Stimulated activated CD4-positive, alpha-beta T cell treated with anti-CD3 and anti-CD28 coated beads, Interleukin-4, amount 100 ng/mL, for 4 hours (primary cell): ENCODE results near the gene FAM193A.
A peak's percentile ranks its signal among the peaks of the same experiment; 100 is the strongest.
"Not testable (repeated sequence)": the region's sequence is repeated elsewhere in the genome, so short reads cannot be mapped to it uniquely, and the experiment has no call there.

ENCODE experiments used
- DNase-seq, 2 experiments: peaks; one replicate each; pipeline ENCODE4 v3.0.0-alpha.2; 2020

The FAM193A gene

DNA sequence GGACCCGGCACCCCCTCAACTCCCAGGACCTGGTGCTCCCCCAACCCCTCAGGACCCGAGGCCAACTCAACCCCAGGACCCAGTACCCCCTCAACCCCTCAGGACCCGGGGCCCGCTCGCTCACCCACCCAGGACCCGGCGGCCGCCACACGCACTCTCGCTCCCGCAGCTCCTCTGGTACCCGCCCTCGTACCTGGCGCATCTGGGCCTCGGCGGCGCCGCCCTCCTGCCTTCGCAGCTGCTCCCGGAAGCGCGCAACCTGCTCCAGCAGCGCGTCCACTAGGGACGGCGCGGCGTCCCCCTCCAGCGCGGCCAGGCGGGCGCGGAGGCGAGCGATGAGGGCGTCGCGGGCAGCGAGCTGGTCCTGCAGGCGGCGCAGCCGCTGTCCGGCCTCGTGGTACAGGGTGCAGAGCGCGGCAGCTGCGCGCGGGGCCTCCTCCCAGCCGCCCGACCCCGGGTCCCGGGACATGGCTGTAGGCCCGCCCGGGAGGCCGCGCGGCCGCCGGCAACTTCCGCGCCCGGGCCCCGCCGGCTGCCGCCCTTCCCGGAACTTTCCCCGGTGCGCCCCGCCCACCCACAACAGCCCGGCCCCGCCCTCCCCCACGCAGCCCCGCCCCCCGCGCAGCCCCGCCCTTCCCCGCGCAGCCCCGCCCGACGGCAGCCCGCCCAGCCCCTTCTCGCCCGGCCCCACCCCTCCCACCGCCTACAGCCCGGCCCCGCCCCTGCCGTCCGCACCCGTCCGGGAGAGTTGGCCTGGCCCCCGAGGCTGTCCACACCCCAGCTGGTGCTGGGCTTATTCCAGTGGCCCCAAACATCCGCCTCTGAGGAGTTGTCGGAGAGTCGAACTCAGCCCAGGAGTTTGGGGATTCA is 219.6 kb downstream of the FAM193A start, which contains the start of gene TNIP2:
TNIP2 (minus strand) TSS at position 516 of the 870 bp plus-strand sequence; CDS start at position 469, 47 bp downstream.
- peak; percentile 69 to 81 for DNase-seq

DNA sequence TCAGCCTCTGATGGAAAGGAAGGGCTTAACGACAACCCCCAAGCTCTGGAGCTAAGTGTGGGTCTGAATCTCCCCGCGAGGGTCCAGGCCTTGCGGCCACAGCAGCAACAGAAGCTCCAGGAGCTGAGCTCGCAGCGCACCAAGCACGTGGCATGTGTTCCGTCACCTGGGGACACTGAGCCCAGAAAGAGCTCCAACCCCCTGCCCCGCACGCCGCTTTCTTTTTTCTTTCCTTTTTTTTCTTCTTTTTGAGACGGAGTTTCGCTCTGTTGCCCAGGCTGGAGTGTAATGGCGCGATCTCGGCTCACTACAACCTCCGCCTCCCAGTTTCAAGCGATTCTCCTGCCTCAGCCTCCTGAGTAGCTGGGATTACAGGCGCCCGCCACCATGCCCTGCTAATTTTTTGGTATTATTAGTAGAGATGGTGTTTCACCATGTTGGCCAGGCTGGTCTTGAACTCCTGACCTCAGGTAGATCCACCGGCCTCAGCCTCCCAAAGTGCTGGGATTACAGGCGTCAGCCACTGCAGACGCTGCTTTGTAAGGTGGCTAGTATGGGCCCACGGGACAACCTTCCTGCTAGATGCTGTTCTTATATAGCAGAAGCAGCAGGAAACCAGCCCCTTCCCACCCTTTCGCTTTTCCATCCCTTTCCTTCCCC is 220.4 kb downstream of the FAM193A start:
- no peak for DNase-seq

DNA sequence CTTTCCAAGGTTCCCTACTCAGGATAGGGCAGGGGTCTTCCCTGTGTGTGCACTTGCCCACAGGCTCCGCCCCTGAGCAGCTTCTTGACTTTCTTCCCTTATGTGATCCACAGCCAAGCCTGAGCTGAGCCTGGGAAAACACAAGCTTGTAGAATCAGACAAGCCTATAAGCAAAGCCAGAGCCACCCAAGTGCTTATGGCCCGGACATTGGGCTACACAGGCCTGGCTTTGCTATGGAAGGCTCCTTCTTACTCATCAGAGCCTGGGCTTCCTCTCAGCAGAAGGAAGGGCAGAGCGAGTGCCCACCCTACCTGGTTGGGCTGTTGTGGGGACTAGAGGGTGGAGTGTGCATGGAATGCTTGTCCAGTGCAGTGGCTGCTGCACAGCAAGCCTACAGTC is 221.0 kb downstream of the FAM193A start:
- DNase-seq: no peak

DNA sequence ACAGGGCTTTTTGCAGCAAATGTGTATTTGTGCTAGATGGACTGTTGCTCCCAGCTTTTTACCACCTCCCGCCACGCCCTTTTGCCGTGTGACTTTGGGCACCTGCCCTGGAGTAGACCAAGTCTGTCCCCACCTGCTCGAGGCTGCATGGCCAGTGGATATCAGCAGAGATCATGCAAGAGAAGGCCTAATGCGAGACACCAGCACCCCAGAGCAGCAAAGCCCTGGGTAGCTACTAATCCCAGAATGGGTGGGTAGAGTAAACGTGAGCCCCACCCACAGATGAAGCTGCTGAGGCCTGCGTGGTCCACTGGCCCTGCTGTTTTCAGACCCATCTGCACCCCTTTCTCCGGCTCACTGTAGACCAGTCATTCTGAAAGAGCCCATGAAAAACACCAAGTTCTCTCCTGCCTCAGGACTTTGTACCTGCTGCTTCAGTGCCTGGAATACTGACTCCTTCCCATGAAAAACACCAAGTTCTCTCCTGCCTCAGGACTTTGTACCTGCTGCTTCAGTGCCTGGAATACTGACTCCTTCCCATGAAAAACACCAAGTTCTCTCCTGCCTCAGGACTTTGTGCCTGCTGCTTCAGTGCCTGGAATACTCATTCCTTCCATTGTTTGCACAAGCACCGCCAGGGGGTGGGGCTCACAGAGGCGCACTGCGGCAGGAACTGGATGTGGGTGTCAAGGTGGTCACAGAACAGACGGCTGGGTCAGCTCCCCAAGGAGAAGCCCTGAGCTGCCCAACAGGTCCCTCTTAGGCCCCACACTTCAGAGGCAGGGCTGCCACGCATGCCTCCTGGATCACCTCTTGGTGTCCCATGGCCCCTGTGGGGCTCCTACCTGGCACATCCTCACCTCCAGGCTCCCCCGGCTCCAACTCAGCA is 224.8 kb downstream of the FAM193A start:
- DNase-seq: no peak

DNA sequence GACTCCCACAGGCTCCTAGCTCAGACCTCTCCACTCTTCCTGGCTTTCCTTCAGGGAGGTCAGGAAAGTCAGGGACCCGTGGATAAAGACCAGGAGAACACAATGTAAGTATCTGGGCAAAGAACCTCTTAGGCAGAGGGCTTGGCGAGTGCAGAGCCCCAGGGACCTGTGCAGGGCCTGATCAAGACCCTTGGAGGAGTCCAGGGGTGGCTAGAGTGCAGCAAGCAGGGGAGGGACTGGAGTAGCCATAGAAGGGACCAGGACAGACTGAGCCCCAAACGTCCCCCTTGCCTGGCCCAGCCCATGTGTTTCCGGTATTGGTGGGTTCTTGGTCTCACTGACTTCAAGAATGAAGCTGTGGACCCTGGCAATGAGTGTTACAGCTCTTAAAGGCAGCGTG is 225.6 kb downstream of the FAM193A start:
- no peak for DNase-seq

DNA sequence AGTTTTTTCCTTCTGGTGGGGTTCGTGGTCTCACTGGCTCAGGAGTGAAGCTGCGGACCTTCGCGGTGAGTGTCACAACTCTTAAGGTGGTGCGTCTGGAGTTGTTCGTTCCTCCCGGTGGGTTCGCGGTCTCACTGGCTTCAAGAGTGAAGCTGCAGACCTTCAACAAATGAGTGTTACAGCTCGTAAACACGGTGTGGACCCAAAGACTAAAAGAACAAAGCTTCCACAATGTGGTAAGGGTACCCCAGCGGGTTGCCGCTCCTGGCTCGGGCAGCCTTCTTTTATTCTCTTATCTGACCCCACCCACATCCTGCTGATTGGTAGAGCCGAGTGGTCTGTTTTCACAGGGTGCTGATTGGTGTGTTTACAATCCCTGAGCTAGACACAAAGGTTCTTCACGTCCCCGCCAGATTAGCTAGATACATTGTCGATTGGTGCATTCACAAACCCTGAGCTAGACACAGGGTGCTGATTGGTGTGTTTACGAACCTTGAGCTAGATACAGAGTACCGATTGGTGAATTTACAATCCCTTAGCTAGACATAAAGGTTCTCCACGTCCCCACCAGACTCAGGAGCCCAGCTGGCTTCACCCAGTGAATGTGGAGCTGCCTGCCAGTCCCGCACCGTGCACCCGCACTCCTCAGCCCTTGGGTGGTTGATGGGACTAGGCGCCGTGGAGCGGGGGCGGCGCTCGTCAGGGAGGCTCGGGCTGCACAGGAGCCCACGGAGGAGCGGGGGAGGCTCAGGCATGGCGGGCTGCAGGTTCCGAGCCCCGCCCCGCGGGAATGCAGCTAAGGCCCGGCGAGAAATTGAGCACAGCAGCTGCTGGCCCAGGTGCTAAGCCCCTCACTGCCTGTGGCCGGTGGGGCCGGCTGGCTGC is 226.3 kb downstream of the FAM193A start:
- not testable (repeated sequence) for DNase-seq

DNA sequence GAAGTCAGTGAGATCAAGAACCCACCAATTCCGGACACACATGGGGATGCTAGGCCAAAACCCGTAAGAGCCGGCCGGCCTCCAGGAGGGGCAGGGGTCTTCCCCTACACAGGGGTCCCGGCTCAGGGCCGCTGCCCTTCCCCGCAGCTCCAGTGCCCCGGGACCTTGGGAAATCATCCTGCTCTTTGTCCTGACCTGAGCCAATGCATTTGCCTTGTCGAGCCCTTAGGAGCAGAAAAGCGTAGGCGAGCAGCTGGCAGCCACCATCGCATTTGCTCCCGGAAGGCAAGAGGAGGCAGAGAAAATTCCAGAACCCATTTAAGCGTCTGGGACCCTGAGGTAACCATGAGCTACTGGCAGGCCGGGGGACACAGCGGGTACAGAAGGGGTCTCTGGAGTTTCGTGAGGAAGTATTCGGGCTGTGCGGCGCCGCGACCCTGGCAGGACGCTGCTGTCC is 227.1 kb downstream of the FAM193A start:
- DNase-seq: no peak

DNA sequence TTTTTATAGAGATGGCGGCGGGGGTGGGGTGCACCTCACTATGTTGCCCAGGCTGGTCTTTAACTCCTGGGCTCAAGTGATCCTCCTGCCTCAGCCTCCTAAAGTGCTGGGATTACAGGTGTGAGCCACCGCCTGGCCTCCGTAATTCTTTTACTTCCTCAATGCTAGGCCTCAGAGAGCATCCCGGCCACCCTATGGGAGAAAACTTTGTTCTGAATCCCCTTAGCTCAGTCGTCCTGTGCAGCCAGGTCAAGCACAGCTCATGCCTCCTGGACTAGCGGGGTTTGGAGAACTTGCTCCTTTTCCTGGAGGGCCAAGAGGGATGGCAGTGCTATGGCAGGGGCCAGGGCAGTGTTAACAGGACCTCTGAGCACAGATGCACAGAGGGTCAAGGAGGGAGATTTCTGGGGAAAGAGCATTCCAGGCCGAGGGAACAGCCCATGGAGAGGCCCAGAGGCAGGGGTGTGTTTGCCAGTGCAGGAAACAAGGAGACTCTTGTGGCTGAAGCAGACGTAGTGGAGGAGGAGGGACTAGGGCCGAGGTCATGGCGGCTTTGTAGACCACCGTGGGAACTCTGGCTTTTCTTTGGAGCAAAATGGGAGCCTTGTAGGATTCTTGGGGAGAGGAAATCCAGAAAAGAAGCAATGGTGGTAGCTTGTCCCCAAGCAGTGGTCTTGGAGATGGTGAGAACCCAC is 229.5 kb downstream of the FAM193A start:
- DNase-seq: no peak

DNA sequence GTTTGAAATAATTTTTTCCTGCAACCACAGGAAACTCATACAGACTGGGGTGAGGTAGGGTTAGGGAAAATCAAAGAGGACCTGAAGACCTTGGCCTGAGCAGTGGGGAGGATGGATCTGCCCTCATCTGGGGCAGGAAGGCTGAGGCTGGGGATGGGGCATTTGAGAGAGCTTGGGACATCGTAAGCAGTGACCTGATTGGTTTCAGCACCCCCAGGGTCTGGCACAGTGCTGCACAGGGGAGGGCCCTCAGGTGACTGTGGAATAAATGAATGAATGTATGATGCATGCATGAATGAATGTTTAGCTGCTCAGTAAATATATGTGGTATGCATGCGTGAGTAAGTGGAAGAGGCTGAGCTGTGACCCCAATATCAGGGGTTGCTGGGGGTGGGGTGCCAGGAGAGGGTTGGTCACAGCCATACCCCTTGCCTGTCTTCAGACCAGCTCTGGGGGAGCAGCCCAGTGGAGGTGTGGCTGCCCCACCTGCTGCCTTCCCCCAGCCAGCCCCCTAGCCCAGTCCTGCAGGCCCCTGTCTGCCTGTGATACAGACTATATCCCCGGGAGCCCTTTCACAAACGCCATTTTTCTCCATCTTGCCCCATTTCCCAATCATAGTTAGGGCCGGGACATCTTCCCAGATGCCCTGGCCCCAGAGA is 230.7 kb downstream of the FAM193A start:
- no peak for DNase-seq

DNA sequence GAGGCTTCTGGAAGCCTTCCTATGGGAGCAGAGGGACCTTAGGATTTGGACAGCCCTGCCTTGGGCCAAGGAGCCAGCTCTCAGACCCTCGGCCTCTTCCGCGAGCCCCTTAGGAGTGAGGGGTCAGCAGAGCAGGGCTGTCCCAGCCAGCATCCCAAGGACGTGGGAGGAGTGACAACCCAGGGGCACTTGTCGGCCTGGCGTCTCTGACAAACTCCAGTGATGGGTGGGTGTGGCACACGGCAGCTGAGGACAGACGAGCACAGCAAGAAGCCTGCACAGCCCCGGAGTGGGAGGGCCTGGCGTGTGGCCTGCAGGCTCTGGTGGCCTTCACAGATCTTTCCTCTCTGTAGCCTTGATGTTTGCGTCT is 231.2 kb downstream of the FAM193A start:
- DNase-seq: no peak

DNA sequence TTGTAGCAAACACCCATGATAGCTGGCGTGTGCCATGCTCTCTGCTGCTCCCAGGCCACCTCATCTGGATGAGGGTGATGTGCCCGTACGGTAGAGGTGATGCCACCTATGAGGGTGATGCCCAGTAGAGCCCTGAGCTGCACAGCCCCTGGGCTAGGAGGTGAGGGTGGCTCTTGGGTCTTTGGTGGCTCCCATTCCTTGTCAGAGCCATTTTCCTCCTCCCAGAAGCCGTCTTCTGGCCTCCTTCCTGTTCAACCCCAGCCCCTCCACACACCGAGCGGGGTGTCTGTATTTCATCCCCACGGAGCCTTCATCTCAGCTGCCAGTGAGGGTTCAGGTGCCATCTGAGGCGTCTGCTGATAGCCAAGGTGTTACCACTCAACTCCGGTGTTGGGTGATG is 231.7 kb downstream of the FAM193A start:
- DNase-seq: no peak

DNA sequence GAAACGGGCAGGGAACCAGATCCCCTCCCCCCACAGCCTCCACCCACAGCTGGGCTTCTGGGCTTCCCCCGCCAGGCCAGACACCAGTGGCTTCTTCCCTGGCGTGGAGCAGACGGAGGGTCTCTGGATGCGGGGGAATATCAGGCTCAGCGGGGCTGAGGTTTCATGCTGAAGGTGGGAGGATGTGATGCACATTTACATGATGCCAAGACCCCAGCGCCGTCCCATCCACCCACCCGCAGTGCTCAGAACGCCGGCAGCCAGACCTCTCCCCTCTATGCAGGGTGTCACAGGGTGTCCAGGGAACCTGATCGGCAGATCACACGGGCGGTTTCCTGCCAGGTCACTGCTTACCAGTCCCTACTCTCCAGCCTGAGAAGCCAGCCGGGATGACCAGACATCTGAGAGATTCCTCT is 232.5 kb downstream of the FAM193A start:
- no peak for DNase-seq

DNA sequence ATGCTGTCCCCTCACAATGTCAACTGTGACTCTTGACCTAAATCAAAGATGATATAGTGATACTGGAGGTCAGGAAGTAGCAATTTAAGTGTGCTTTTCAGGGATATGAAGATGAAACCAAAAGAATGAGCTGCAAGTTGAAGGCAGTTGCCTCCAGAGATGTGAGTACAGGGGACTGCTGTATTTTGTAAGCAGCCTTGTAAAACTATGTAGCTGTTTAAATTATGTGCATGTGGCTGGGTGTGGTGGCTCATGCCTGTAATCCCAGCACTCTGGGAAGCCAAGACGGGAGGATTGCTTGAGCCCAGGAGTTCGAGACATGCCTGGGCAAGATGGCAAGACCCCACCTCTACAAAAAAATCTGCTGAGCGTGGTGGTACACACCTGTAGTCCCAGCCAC is 234.8 kb downstream of the FAM193A start:
- no peak for DNase-seq

DNA sequence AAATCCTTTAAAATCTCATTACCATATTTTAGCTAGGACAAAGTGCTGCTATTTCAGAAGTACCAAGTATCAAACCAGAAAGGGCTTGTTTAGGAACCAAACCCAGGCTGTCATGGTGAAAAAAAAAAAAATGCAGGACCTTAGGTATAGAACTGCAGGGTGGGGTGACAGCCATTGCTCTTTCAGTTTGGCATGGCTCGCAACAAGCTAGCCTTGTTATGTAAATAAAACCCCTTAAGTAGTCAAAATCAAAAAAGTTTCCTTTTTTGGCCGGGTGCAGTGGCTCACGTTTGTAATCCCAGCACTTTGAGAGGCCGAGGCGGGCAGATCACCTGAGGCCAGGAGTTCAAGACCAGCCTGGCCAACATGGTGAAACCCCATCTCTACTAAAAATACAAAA is 244.2 kb downstream of the FAM193A start:
- not testable (repeated sequence) for DNase-seq

DNA sequence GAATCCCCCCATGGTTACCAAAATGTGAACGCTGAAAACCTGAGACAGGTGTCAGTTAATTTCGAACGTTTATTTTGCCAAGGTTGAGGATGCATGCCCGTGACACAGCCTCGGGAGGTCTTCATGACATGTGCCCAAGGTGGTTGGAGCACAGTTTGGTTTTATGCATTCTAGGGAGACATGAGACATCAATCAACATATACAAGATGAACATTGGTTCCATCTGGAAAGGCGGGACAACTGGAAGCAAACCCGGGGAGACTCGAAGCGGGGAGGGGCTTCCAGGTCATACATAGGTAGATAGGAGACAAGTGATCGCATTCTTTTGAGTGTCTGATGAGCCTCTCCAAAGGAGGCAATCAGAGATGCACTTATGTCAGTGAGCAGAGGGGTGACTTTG is 245.5 kb downstream of the FAM193A start:
- DNase-seq: no peak
